ENCODE data around the gene CD46.
"Not testable (repeated sequence)": the region's sequence is repeated elsewhere in the genome, so short reads cannot be mapped to it uniquely, and the experiment has no call there.

The CD46 gene

DNA sequence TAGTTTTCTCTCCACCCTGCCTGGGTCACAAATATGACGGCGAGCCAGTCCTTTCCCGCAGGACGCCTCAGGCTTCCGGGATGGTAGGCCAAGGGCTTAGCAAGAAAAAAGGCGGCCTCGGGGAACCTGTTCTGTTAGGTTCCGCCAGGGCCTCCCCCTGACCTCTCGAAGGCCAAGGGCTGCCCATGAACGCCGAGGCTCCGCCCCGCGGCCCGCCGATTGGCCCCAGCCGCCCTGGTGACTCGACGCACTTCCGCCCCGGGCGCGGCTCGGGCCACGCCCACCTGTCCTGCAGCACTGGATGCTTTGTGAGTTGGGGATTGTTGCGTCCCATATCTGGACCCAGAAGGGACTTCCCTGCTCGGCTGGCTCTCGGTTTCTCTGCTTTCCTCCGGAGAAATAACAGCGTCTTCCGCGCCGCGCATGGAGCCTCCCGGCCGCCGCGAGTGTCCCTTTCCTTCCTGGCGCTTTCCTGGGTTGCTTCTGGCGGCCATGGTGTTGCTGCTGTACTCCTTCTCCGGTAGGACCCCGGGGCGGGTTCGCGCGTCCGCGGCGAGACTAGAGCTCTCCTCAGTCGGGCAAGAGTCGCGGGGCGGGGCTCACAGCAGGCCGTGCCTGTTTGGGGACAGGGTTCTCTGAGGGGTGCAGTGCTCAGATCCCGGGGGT is at the start of gene CD46:
CD46 (plus strand) TSS at position 265 of the 666 bp plus-strand sequence; CDS start at position 424, 159 bp downstream.
- DNase-seq (ENCODE audit: low spot score) (peak; percentile 89), ATAC-seq (ENCODE audit: low read depth) (peak; percentile 87)
- H3K27ac ChIP-seq (ENCODE audit: poor library complexity, severe bottlenecking) = peak within 1 kb of the TSS; percentile 73
- peaks cover under 1% of the 10 kb centered on the region for H3K36me3 ChIP-seq (ENCODE audit: low read depth)
- H3K9me3 ChIP-seq (ENCODE audit: severe bottlenecking) = no peaks in the 10 kb centered on the region
- peak within 1 kb of the TSS; percentile 79 for H3K4me3 ChIP-seq (ENCODE audit: severe bottlenecking)
- H3K27me3 ChIP-seq (ENCODE audit: insufficient read depth, poor library complexity, severe bottlenecking) = no peaks in the 10 kb centered on the region
- TF ChIP-seq CTCF (IDR thresholded peaks at IDR 0.05; ENCODE audit: poor library complexity, severe bottlenecking) = no peak
- H3K4me1 ChIP-seq (ENCODE audit: insufficient read depth, poor library complexity, severe bottlenecking) = peaks cover 22% of the 10 kb centered on the region

- Histone ChIP-seq H3K9me3 (ENCODE audit: severe bottlenecking) (no peaks in the 10 kb centered on the region), H3K4me1 (ENCODE audit: insufficient read depth, poor library complexity, severe bottlenecking) (peaks cover 5% of the 10 kb centered on the region), H3K36me3 (ENCODE audit: low read depth) (no peaks in the 10 kb centered on the region), H3K27ac (ENCODE audit: poor library complexity, severe bottlenecking) (no peak overlapping the region), H3K27me3 (ENCODE audit: insufficient read depth, poor library complexity, severe bottlenecking) (no peaks in the 10 kb centered on the region), H3K4me3 (ENCODE audit: severe bottlenecking) (no peak overlapping the region)
- TF ChIP-seq CTCF (IDR thresholded peaks at IDR 0.05; ENCODE audit: poor library complexity, severe bottlenecking) = no peak
- DNase-seq (ENCODE audit: low spot score) (no peak), ATAC-seq (ENCODE audit: low read depth) (no peak)
Measured at GRCh38 chr1:207702317-207702716, 49.5 kb upstream of the CD46 start.

DNA sequence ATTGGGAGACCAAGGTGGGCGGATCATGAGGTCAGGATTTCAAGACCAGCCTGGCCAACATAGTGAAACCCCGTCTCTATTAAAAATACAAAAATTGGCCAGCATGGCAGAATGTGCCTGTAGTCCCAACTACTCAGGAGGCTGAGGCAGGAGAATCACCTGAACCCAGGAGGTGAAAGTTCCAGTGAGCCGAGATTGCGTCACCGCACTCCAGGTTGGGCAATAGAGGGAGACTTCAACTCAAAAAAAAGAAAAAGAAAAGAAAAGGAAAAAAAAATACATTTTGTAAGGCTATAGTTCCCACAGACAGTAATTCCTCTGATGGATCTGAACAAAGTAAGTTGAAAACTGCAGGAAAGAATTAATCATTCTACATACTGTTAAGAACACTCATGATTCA is 48.1 kb upstream of the CD46 start:
- no peak for DNase-seq (ENCODE audit: low spot score)
- Histone ChIP-seq H3K36me3 (ENCODE audit: low read depth) (no peaks in the 10 kb centered on the region), H3K4me1 (ENCODE audit: insufficient read depth, poor library complexity, severe bottlenecking) (peaks cover 7% of the 10 kb centered on the region), H3K27ac (ENCODE audit: poor library complexity, severe bottlenecking) (no peak overlapping the region), H3K27me3 (ENCODE audit: insufficient read depth, poor library complexity, severe bottlenecking) (no peaks in the 10 kb centered on the region), H3K4me3 (ENCODE audit: severe bottlenecking) (no peak overlapping the region), H3K9me3 (ENCODE audit: severe bottlenecking) (no peaks in the 10 kb centered on the region)
- TF ChIP-seq CTCF (IDR thresholded peaks at IDR 0.05; ENCODE audit: poor library complexity, severe bottlenecking) = no peak
- ATAC-seq (ENCODE audit: low read depth) = no peak

GRCh38 chr1:207708004-207708403 is 43.9 kb upstream of the CD46 start:
- not testable (repeated sequence) for H3K9me3 ChIP-seq (ENCODE audit: severe bottlenecking); H3K4me3 ChIP-seq (ENCODE audit: severe bottlenecking); H3K27me3 ChIP-seq (ENCODE audit: insufficient read depth, poor library complexity, severe bottlenecking); H3K4me1 ChIP-seq (ENCODE audit: insufficient read depth, poor library complexity, severe bottlenecking); DNase-seq (ENCODE audit: low spot score); H3K36me3 ChIP-seq (ENCODE audit: low read depth); H3K27ac ChIP-seq (ENCODE audit: poor library complexity, severe bottlenecking); ATAC-seq (ENCODE audit: low read depth)

DNA sequence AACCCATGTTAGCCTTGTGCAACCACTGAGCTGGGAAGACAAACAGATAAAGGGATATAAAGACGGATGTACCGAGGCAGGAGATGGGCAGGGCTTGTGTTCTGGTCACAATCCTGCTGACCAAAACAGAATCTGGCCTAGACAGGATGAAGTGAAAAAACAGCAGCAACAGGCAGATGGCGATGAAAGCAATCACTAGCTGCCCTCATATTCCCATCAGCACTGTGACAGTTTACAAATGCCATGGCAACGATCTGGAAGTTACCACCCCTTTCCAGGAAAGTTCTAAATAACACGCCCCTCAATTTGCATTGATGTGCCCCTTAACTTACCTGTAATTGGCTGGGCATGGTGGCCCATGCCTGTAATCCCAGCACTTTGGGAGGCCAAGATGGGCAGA is 40.6 kb upstream of the CD46 start:
- Histone ChIP-seq H3K36me3 (ENCODE audit: low read depth) (no peaks in the 10 kb centered on the region), H3K9me3 (ENCODE audit: severe bottlenecking) (no peaks in the 10 kb centered on the region), H3K4me1 (ENCODE audit: insufficient read depth, poor library complexity, severe bottlenecking) (peaks cover 7% of the 10 kb centered on the region), H3K27ac (ENCODE audit: poor library complexity, severe bottlenecking) (no peak overlapping the region), H3K4me3 (ENCODE audit: severe bottlenecking) (no peak overlapping the region), H3K27me3 (ENCODE audit: insufficient read depth, poor library complexity, severe bottlenecking) (no peaks in the 10 kb centered on the region)
- DNase-seq (ENCODE audit: low spot score) = no peak
- TF ChIP-seq CTCF (IDR thresholded peaks at IDR 0.05; ENCODE audit: poor library complexity, severe bottlenecking) = no peak
- ATAC-seq (ENCODE audit: low read depth) = no peak

GRCh38 chr1:207712701-207713100 is 39.2 kb upstream of the CD46 start:
- not testable (repeated sequence) for H3K9me3 ChIP-seq (ENCODE audit: severe bottlenecking); H3K4me1 ChIP-seq (ENCODE audit: insufficient read depth, poor library complexity, severe bottlenecking); DNase-seq (ENCODE audit: low spot score); H3K27me3 ChIP-seq (ENCODE audit: insufficient read depth, poor library complexity, severe bottlenecking); H3K27ac ChIP-seq (ENCODE audit: poor library complexity, severe bottlenecking); H3K4me3 ChIP-seq (ENCODE audit: severe bottlenecking); H3K36me3 ChIP-seq (ENCODE audit: low read depth); ATAC-seq (ENCODE audit: low read depth)
